Suppressor macrophage (primary cell): ENCODE results near the gene SLC25A47.

Experiments
- DNase-seq, 4 experiments: peaks; one replicate each; pipeline ENCODE4 v3.0.0-alpha.2; 2020 to 2022

The SLC25A47 gene

DNA sequence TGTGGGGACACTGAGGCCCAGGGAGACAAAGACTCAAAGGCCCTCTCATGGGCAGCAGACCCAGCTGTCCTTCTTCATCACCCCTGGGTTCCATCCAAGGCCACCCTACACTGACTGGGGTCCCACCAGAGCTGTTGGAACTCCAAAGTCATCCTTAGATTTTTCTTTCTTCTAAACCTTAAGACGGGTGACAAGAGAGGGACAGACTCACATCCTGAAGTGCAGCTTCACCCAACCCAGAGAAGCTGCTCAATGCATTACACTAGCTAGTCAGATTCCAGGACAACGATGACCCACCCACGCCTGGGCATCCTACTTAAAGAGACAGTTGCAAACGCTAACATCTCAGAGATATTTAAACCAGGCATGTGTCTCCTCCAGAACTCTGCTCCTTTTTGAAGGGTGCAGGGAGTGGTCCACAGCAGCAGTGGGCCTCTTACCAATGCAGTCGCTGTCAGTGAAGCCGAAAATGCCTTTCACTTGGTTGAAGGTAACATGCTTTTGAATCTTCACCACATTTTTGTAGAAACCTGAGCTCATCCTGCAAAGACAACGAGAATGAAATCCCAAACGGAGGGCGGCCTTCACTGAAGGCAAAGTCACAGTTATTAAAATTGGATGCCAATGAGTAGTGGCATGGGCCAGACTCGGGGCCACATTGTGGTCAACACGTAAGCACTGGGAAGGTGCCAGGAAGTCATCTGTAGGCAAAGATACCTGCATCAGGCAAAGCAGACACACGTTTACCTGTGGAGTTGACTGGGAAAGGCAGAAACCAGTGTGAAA, 23.4 kb downstream of the SLC25A47 start:
- no peak for DNase-seq

DNA sequence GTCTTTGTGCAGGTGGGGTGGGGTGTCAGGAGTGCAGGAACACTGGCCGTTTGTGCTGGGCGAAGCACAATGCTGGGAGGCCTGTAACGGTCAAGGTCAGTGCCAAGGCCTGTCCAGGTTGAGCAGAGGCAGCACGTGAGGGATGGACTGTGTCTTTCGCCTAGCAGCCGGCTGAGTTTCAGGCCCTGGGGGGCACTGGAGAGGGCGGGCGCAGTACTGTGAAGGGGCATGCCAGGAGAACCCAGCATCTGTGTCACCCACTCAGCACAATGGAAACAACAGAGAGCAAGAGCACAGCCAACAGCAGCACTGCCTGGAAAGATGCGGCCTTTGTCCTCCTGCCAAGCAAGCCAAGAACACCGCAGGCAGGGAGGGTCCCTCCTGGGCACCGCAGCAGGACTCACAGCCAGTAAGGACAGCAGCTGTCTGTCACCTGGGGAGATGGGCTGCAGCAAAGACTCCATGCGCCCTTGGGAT, 25.2 kb downstream of the SLC25A47 start:
- no peak for DNase-seq

DNA sequence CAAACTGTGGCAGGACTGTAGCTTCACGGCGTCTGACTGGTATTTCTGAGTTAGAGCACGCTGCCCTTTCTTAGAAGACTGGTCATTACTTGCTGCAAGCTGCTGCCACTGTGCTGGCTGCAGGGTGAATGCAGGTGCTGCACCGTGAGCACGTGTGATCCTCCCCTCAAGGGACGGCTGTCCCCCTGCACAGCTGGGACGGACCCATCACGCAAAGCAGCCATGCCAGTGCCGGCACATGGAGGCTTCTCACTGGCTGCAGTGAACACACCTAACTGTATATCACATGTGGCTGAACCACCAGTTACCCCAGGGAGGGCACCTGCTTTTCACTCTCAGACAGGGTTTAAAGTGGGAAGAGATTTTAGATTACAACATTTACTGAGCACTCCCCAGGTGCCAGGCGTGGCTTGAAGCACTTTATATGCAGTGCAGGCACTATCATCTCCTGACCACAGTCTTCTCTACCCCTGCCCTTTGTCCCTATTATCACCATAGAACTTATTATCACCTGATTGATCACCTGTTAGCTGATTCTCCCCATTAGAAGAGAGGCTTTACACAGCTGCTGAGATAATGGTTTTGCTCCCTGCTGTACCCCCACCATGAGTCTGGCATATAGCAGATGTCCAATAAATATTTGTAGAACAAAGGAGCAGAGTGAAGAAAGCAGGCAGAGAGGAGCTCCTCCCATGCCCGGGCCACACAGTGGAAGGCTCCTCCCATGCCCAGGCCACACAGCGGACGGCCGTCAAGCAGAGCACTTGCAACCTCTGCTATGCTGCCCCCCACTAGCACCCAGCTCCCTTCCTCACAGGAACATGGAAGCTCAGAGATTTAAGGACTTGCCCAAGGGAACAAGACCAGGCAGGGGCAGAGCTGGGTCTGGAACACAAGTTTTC, 25.9 kb downstream of the SLC25A47 start:
- DNase-seq = no peak

DNA sequence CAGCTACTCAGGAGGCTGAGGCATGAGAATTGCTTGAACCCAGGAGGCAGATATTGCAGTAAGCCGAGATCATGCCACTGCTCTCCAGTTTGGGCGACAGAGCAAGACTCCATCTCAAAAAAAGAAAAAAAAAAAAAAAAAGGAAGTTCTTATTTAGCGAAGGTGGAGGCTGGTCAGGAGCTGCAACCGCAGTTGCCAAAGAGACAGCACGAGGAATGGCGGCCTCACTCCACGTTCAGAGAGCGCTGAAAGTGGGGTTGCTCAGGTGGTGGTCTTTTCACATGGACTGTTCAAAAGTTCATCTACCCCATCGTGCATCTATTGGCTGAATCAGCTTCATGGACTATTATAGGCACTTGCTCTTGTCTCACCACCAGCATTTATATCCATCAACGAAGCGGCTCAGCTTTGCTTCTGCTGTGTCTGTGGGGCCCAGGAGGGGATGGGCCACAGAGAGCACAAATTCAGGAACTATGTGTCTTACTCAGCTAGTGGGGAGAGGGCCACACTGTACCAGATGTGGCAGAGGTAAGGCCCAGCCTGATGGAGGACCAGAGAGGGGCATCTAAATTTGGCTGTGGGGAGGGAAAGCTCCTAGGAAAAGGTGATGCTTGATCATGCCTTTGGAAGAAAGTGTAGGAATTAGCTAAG, 27.3 kb downstream of the SLC25A47 start:
- peak; percentile 37 to 76 (median 60) for DNase-seq

DNA sequence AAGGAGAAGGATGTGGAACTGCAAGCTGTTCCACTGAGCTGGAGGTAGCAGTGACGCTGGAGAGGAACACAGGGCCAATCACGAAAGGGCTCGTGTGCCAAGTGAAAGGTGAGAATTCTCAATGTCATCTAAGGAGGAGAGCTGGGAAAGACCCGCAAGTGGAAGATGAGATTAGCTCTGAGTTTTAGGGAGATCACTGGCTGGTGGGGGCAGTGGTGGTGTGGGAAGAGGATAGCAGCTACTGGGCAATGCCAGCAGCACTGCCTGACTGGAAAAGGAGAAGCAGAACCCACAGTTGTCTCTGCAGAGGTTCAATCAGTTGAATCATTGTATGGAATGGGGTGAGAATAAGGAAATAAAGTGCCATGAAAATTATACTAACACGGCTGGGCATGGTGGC, 27.8 kb downstream of the SLC25A47 start:
- DNase-seq = peak; percentile 56 to 73 (median 67)

DNA sequence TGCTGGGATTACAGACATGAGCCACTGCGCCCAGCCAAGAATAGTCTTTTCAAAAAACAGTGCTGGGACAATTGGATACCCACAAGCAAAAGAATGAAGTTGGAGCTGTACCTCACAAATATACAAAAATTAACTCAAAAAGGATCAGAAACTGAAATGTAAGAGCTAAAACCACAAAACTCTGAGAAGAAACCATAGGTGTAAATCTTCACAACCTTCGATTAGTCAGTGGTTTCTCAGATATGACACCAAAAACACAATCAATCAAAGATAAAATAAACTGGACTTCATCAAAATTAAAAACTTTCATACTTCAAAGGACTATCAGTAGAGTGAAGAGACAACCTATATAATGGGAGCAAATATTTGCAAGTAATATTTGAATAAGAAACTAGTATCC, 35.3 kb downstream of the SLC25A47 start:
- DNase-seq = no peak

DNA sequence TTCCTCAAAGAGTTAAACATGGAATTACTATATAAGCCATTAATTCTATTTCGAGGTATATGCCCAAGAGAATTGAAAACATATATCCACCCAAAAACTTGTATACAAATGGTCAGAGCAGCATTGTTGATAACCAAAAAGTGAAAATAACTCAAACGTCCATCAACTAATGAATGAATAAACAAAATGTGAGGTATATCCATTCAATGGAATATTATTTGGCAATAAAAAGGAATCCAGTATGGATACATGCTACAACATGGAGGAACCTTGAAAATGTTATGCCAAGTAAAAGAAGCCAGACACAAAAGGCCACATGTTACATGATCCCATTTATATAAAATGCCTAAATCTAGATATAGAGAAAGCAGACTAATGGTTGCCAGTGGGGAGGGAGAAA, 36.0 kb downstream of the SLC25A47 start:
- DNase-seq = no peak

DNA sequence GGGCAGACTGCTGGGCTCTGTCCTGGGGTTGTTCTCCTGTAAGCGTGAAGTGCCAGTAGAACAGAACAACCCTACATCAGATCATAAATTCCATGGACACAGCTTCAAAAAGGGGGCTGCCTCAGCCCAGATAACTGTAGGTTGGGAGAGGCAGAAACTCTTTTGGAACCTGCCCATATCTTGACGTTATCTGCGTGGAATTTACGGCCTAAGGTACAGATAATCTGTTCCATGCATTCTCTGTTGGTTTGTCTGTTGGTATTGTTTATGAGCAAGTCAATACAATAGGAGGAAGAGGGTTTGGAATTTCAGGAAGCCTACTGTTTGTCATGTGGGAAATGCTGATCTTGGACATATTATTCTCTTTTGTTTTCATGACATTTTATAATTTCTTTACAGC, 36.7 kb downstream of the SLC25A47 start:
- DNase-seq = no peak

DNA sequence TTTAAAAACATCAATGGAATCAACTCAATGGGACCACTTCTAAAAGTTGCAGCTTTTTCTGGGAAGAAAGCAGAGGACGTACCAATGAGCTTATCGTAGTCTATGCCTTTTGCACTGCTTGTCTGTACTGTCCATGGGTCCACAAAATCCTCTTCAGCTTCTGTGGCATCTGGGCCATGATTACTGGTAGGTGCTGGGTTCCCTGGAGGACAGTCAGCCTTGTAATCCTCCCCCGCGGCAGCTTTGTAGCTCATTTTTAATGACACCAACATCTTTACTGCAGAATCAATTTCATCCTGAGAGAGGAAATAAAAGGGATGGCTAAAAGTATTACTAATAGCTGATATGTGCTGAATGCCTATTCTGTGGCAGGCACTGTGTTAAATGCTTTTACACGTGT, 38.5 kb downstream of the SLC25A47 start:
- no peak for DNase-seq

DNA sequence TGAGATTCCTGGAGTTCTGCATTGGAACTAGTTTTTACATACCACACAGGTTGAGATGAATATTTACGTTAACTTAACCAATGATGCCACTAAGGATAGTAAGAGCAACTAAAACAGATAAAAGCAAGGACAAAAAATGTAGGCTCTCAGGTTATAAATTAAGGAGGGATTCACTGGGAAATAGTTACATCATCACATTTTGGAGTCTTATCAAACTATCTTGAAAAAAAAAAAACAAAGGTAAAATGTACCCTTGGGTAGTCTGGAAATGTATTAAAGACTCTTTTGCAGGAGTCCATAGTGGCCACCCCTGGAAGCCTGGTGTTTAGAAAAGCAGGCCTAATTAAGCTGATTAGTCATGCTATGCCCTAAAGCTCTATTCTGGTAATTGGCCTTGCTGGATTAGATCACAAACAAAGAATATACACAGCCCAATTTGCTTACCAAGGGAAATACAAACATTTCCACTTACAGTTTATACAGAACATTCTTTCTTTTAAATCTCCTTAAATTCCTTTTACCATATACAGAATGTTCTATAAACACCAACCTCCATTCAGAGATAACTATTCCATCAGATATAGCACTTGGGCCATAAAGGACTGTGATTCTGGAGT, 39.3 kb downstream of the SLC25A47 start:
- no peak for DNase-seq

DNA sequence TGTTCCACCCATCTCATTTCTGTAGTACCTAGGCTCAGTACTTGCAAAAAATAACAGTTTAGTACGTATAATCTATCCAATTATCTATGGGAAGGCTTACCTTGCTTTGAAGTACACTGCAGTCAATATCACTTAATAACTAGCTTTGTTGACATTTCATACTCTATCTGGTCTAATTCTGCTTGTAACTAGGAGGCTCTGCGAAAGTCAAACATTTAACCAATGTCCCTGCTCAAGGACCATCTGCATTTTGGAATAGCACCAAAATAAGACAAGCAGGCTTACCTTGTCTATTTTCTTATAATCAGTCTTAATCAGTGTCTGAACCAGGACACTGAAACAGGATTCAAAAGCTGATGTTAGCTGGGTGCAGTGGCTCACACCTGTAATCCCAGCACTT, 39.9 kb downstream of the SLC25A47 start:
- no peak for DNase-seq

DNA sequence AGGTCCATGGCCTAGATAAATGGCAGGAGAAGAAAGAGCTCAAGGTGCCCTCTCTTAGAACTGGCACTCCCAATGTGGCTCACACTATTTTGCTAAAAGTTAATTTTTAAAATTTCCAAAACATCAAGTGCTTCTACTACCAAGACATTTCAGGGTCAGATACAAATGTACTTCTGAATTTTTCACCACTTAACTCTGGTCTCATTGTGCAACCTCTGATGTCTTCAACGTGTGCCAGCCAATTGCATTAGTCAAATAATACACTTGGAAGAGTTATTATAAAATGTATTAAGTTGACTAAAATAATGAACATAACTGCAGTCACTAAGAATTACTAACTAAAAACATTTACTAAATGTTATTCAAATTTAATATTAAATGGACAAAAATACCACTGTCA, 41.3 kb downstream of the SLC25A47 start:
- no peak for DNase-seq

DNA sequence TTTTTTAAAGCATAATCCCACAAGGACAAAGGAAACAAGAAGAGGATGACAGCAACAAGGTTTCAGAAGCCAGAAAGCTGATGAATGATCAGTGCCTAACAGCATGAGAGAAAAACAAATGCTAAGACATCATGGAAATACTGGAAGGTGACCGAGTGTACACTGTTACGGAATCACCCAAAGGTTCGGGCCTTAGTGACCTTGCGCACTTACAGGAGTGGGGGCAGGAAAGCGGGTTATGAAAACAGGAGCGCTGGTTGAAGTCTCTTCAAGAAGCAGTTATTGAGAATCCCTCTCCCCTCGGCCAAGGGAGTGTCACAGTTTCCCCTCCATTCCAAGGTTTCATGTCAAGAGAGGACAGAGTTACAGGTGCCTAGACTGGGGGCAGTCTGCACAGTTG, 42.6 kb downstream of the SLC25A47 start:
- DNase-seq = no peak

DNA sequence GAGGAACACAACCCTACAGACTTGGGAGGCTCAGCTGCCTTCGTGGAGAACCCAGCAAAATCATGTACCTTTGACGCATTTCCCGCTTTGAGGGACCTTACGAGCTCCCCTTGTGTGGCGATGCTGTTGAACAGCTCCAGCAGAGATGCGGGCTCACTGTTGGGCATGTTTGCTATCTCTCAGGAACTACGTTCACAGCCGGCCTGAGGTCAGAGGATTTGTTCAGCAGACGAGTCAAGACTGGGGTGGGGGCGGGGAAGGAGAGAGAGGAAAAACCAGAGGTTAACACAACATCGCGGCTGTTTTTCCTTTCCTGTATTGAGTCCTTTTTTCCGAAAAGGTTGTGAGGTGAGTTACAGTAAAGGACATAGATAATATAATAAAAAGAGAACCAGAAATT, 45.9 kb downstream of the SLC25A47 start:
- no peak for DNase-seq

DNA sequence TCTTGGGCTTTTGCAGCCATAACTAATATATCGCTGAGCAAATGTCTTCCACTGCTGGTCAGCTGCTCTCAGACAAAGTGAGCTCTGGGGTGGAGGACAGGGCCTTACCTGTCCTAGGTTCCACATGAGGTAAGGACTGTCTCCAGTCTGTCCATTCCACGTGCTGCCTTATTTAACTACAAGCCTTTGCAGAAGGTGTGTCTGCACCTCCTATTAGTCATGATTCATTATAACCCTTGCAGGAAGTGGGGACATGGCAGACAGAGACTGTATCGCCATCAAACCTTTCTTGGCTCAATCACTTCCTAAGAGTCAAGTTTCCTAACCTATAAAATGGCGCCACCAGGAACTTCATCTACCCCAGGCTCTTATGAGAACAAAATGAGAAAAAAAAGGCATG, 46.9 kb downstream of the SLC25A47 start:
- DNase-seq = no peak

DNA sequence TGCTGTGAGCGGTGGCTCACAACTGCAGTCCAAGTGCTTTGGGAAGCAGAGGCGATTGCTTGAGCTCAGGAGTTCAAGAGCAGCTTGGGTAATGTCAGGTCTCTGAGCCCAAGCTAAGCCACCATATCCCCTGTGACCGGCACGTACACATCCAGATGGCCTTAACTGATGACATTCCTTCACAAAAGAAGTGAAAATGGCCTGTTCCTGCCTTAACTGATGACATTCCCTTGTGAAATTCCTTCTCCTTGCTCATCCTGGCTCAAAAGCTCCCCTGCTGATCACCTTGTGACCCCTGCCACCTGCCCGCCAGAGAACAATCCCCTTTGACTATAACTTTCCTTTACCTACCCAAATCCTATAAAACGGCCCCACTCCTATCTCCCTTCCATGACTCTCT, 48.6 kb downstream of the SLC25A47 start:
- no peak for DNase-seq

DNA sequence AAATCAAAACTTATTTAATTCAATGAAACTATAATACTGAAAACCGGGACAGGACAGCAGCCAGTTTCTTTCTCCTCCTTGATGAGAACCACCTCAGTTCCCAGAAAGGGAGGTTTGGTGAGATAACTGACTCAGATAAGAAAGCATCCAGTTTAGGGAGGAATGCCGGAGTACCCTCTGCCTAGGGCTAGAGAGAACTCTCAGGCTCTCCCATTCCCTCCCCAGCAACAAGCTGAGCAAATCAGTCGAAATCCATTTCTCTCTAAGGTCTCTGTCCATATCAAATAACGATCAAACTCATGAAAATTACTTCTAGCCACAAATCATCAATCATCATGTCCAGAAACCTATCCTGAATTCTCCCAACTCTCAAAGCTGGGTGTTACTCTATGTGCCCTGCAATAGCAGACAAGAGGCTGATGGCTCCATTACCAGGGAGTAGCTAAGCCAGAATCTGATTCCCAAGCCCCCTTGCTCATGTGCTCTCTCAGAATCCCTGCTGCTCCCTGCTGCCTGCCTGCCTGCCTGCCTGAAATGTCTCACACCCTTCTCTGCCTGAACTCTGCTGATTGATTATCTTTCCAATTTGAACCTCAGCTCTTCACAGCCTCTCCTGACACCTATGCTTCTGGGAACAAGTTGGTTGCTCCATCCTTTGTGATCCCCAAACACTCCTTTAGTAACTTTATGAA, 49.4 kb downstream of the SLC25A47 start:
- no peak for DNase-seq

DNA sequence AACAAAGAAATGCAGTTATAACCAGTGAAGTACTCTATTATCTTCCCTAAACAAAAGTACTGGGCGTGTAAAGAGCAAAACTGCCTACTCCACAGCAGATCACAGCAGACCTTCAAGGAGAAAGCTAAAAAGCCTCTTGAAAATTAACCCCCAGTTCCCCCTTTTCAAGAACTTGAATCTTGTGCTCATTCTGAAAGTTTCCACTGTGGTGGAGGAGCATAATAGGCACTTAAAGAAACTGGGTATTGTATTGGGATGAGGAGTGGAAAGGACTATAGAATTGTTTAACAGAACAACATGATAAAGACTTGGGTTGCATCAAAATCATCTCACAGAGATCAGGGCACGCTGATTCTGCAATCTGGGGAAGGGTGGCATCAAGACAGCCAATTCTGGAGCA, 51.1 kb downstream of the SLC25A47 start:
- peak; percentile 19 to 33 (median 28) for DNase-seq

DNA sequence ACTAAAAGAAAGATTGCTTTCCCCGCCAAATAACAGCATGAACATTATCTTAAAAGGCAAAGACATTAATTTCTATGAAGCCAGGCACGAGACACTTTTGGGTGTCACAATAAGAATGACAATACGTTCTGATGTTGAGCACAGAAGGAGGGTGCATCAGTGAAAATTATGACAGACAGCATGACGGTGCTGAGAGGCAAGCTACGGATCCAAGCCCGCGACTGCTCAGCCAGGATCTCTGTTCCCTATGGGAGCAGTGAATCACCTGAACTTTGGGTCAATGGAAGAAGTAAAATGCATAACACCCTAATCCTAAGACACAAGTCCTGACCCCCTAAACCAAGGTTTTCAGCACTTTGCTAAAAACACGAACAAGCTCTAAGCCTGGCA, 51.7 kb downstream of the SLC25A47 start:
- DNase-seq = peak; percentile 35 to 55 (median 46)

DNA sequence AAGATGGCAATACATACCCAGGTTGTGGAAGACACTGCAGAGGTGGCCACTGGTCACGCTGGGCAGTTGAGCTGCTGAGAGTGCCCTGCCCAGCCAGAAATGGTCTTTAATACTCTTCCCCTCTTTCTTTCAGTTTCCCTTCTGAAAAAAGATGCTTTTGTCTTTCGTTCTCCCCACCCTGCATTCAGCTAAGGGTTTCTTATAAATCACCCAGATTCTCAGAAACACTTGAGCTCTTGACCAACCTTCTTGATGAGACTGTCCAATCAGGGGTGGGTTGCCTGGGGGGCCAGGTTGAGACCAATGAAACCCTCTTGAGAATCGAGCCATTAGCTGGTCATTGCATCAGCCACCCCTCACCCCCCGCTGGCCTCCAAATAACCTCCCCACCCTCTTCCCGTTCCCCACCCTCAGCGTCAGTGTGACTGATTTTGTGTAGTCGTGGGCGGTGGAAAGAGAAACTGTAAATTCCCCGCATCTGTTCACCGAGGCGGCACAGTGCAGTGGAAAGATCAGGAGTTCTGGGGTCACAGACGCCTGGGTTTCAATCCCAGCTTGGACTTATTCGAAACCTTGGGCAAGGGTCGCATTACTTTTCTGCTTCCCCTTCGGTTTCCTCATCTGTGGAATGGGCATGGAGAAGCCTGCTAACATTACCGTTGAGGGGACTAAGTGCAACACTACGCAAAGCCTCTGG, 52.3 kb downstream of the SLC25A47 start:
- DNase-seq = peak; percentile 92 to 96 (median 95)

DNA sequence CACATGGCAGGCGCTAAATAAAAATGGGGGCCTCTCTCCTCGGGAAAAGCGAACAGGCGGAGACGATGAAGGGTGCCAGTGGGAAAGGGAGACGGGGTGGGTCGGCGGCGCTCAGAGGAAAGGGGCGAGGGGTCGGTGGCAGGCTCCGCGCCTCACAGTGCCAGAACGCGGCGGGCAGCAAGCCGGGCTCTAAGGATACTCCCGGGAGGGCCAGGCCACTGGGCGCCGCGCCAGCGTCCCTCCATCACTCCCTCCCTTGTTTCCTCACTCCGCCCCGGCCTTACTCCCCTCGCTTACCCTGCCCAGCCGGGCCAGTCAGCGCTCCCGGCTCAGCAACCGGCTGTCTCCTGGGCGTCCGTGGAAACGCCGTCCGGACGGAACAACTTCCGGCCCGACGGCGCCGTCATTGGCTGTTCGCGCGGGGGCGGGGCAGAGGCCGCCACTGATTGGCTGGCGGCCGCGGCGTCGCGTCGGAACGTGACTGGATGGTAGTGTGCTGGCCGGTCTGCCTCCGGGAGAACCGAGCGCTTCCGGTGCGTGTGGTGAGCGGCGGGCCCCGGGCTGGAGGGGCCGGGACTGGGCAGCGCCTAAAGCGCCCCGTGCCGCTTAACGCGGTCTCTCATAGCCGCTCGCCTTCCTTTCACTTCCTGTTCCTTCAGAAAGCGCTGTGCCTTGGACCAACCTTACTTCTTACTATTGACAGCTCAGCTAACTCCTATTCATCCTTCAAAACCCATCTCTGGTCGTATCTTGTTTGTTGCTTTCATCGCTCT, 53.0 kb downstream of the SLC25A47 start, which contains the start of gene WDR25:
WDR25 (plus strand) TSS at position 523 of the 773 bp plus-strand sequence.
- DNase-seq = peak; percentile 98 to 99 (median 99)
